HG02973 (cell line): ENCODE data around the gene ARPC3.
"Not testable (repeated sequence)": the region's sequence is repeated elsewhere in the genome, so short reads cannot be mapped to it uniquely, and the experiment has no call there.

ENCODE experiments used
- ATAC-seq: cut with Tn5 transposase; IDR thresholded peaks from one replicate; pipeline ENCODE4 v1.9.1; 2021; ENCODE audit warnings: moderate library complexity; ENCODE audit not compliant: unreplicated experiment

Gene ARPC3

DNA sequence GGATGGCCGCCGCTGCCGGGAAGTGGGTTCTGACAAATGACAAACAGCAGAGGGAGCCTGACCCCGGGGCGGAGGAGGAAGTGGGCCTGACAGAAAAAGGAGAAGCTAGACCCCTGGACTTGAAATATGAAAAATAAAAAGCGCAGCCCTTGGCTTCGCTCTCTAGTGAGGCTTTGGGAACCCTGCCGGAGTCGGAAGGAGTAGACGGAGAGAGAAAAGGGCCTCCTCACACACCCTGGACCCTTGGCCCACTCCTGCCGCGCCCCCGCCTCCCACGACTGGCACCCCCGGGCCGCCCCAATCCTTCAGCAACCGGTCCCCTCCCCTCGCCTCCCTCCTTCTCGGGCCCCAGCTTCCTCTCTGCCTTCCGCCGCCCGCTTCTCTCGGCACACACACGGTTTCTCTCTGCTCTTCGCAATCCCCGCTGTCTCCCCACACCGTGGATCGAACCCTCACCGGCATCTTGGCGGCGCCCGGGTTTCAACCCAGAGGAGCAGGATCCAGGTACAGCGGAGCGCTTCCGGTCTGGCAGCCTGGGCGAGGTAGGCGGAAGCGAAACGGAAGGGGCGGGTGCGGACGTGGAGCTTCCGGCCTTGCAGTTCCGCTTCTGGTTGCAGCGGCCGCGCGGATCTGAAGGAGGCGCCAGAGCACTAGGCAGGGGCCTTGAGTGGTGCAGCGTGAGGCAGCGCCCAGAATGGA lies at the start of gene ARPC3:
TSS of gene ARPC3 (minus strand) at position 539 of the 699 bp plus-strand sequence. CDS start at position 462, 77 bp downstream.
- peak; percentile 94 for ATAC-seq

DNA sequence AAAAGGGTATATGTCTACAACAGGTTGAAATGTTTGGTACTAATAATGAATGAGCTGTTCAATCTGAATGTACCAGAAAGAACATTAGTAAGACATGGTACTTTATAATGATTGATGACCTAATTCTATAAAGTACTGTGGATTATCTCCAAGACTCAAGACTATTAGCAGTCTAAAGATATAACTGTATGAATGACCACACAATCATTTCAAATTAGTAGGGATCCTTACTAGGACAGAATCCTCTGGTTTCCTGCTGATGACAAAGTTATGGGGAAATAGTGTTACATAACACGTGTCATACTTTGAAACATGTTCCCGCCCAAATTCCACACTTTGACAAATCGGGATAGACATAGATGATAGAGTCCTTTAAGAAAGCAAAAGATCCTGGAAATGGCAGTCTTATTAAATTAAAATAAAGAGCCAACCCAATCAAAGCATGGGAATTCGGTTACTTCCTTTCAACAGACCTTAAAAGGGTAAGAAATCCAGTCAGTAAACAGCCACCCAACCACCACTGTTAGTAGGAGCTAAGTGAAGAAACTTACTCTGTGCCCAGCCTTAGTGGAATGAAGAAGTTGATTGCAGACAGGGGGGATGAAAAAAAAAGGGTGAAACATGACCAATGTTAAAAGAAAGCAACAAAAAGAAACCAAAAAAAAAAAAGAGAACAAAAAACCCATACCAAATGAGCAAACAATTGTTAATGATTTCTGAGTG lies 49.0 kb upstream of the ARPC3 start:
- ATAC-seq: no peak

DNA sequence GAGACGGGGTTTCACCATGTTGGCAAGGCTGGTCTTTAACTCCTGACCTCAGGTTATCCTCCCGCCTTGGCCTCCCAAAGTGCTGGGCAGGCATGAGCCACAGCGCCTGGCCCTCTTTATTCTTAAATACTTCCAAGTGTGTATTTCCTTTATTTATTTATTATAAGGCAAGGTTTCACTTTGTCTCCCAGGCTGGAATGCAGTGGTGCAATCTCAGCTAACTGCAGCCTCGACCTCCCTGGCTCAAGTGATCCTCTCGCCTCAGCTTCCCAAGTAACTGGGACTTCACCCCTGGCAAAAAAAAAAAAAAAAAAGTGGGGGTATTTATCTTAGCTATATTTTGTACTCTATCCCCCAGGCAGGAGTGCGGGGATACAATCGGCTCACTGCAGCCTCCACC lies 25.3 kb upstream of the ARPC3 start:
- ATAC-seq: no peak

DNA sequence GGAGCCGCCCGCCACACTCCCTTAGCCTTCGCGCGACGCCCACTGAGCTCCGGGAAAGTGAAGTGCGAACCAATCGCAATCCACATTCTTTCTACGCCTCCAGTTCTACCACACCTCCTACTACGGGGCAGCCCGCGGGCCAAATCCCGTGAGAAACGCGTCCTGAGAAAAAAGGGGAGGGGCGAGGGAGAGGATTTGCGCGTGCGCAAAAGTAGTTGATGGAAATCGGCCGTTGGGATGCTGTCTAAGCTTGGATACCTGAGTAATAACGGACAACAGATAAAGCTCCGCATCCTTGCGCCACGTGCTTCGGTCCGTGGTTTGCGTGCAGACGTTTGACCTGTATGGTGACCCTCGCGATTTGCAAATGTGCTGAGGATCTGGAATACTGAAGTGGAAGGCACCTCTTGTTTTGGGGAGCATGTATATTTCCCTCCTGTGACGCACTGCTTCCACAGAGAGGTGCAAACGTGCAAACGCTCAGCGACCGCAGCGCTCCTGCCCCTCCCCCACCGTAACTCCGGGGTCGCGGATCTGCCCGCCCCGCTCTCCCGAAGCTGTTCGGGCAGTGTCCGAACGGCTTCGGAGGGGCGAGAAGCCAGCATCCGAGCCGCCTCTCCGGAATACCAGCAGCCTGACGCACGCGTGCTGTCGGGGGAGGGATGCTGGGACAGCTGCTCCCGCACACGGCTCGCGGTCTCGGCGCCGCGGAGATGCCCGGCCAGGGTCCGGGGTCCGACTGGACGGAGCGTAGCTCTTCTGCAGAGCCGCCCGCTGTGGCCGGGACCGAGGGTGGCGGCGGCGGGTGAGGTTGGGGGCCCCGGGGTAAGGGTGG lies 18.3 kb upstream of the ARPC3 start, which contains the start of the genes FAM216A and GPN3:
TSS of gene FAM216A (plus strand) at position 632 of the 835 bp plus-strand sequence. CDS start at position 663, 31 bp downstream.
TSS of gene GPN3 (minus strand) at position 44 of the 835 bp plus-strand sequence. CDS start 54 bp downstream, outside the sequence.
- ATAC-seq: peak; percentile 69

DNA sequence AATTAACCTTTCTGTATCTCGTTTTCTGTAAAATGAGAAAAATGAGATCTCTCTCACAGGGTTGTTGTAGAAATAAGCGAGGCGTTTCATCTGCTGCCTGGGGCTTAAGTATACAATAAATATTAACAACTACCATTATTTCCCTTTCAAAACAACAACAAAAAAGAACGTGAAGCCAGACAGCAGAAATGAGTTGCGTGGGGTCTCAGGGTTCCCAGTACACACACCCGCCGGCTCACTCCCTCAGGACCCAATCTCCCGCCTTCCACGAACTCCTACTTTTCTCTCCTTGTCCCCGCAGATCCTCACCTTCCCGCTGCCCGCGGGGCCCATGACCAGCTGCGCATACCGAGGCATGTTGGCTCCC lies 17.7 kb upstream of the ARPC3 start:
- ATAC-seq: no peak

DNA sequence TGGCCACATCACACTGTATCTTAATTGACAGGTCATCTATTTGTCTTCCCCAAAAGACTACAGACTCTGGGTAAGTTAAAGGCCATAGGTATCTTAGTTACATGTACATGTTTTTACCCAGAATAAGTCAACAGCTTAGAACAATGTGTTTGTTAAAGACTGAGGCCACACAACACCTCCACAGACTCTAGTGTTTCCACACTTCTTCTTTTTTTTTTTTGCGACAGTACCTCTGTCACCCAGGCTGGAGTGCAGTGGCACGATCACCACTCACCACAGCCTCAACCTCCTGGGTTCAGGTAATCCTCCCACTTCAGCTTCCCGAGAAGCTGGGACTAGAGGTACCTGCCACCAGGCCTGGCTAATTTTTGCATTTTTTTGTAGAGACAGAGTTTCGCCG lies 16.7 kb upstream of the ARPC3 start:
- ATAC-seq: no peak

DNA sequence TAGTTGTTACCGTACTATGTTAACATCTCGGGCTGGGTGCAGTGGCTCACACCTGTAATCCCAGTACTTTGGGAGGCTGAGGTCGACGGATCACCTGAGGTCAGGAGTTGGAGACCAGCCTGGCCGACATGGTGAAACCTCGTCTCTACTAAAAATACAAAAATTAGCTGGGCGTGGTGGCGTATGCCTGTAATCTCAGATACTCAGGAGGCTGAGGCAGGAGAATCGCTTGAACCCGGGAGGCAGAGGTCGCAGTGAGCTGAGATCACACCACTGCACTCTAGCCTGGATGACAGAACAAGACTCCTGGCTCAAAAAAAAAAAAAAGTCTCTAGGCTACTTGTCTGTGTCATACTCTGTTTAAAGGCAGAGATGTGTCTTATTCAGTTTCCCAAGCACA lies 15.6 kb upstream of the ARPC3 start:
- not testable (repeated sequence) for ATAC-seq

DNA sequence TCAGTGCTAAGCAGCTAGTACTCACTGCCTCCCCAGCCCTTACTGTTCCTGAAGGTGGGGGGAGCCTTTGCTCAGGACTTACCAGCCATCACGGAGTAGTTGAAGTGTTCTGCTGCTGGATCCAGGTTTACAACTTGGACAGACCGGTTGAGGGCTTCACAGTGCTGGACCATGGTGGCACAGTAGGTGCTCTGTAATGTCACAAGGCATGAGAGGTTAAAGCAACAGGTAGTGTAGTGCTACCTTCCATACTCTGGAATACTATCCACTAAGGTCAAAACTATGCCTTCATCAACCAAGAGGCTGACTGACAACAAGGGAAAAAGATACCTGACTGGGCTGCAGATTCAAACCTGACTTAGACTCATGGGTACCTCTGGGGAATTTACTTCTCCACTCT lies 14.9 kb upstream of the ARPC3 start:
- no peak for ATAC-seq

DNA sequence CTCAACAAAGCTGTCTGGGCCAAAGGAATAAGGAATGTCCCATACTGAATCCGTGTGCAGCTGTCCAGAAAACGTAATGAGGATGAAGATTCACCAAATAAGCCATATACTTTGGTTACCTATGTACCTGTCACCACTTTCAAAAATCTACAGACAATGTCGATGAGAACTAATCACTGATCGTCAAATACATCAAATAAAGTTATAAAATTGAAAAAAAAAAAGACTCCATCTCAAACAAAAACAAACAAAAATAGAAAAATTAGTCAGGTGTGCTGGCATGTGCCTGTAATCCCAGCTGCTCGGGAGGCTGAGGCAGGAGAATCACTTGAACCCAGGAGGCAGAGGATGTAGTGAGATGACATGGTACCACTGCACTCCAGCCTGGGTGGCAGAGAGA lies 11.1 kb upstream of the ARPC3 start:
- ATAC-seq: not testable (repeated sequence)

DNA sequence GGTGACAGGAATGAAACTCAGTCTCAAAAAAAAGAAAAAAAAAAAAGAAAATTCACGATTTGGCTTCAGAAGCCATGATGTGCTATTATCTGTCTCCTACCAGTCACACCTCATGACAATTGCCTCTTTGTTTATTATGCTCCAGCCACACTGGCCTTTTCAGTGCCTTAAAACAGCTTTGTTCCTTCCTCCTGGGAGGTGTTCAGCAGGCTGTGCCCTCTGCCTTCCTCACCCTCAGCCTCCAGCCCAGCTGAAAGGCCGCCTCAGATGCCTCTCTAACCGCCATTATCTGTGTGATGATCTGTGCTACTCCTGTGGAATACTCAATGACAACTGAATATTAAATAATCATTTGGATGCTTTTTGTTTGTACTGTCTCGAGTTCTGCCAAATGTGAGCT lies 8.6 kb upstream of the ARPC3 start:
- no peak for ATAC-seq

DNA sequence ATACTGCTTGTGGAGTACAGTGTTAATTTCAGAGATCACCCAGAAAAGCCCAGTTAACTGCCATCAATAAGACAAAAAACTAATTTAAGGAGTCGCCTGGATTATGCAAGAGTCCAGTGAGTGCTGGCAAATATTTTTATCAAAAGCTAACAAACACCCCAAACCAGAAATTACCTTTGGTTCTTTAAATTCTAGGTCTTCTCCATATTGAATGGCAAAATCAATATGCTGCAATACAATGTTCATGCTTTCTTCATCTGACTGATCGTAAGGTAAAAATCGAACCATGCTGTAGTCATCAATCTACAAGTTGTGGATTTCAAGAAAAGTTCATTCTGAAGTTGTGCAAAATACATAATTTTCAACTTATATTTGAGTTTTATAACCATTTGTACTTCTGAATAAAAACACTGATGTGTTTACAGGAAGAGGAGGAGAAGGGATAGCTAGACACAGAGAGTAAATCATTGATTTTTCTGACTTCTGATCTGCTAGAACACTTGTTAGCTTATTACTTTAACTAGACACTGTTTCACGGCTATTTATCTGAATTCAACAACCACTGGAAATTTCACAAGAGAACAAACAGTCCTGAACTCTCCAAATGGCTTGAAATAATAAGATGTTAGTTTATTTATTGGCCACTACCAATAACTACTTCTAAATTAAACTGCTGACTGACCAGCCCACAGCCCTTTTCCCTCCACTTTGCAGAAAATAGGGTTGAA lies 3.6 kb upstream of the ARPC3 start:
- no peak for ATAC-seq

DNA sequence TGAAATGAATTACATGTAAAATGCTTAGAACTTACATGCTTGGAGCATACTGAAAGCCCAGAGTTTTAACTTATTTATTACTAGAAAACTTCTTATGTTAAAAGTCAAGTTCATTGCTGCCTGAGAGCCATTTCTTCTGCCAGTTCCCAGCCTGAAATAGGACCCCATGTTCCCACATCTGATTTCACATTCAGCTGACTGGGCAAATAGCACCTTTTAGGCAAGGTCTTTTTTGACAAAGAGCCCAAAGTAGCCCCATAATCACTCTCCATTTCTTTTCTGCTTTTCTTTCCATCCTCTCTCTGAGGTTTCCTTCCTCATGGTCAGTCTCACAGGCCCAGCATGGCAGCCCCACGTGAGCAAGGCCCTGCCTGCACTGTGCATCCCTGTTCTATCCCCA lies 1.1 kb upstream of the ARPC3 start:
- ATAC-seq: no peak

DNA sequence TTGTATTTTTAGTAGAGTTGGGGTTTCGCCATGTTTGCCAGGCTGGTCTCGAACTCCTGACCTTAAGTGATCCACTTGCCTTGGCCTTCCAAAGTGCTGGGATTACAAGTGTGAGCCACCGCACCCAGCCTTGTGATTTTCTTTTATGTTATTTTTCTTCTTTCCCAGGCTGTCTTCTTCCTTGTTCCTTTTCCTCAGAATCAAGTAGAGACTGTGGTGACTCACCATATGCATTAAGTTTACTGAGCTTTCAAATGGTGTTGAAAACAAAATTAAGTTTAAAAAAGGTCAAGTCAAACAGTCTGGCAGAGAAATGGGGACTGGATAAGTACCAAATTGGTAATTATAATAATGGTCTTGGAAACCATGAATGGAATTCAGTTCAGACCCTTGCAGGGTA lies 5.7 kb downstream of the ARPC3 start:
- ATAC-seq: no peak

DNA sequence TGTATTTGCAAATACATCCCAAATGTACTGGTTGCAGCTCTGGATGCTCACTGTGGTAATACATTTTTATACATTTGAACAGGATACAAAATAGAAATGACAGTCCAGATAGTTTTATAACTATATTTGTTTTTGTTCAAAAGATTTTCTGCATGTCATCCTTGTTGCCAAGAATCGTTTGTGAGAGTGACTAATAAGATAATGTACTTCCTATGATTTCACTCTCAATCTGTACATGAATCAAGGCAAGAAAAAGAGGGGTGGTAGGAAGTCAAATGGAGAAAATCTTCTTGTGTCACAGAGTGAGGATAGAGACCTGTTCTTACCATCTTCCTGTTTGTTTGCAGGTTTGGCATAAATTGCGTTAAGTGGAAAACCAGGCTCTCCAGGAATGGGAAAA lies 13.9 kb downstream of the ARPC3 start:
- no peak for ATAC-seq

DNA sequence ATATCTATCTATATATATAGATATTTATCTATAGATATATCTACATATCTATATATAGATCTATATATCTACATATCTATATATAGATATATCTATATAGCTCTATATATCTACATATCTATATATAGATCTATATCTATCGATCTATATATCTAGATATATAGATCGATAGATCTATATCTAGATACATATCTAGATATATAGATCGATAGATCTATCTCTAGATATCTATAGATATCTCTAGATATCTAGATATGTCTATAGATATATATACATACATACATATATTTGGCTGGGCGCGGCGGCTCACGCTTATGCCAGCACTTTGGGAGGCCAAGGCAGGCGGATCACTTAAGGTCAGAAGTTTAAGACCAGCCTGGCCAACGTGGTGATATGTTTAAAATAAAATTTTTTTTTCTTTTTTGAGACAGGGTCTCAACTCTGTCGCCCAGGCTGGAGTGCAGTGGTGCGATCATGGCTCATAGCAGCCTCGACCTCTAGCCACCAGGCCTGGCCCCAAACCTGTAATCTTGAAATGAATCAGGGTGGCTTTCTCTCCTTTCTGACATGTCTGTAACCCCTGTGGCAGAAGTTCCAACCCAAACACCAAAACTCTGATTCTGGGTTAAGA lies 18.1 kb downstream of the ARPC3 start:
- ATAC-seq: no peak

DNA sequence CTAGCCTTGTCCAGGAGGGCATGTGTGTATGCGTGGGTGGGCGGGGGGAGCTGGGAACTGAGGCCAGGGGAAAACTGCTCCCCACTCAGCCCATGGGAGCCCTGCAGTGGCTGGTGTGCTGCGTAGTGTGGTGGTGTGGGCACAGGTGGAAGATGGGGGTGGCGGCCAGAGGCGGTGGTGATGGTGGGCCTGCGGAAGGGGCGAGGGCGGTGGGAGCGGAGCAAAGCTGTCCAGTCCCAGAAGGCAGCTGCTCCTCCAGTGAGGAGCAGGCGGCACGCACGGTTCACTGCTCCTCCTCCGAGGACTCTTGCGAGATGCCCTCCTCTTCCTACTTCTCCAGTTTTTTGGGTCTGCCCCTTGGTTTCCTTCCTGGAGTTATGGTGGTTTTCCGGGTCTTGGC lies 20.5 kb downstream of the ARPC3 start:
- ATAC-seq: not testable (repeated sequence)

DNA sequence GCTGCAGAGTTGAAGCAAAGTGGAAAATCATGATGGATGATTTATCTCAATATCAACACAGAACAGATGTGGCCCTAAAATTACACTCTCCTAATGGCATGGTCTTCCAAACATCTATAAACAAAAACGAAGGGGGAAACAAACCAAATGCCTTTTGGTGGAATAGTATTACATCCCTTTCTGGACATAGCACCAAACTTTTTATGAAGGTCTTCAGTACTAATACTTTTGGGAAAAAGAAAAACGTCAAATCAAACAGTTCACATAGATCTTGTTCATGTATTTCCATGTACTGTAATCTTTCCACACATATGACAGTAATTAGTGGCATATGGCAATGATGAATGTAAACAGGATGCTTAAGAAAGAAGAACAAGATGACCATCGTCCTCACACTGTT lies 23.7 kb downstream of the ARPC3 start:
- ATAC-seq: no peak

DNA sequence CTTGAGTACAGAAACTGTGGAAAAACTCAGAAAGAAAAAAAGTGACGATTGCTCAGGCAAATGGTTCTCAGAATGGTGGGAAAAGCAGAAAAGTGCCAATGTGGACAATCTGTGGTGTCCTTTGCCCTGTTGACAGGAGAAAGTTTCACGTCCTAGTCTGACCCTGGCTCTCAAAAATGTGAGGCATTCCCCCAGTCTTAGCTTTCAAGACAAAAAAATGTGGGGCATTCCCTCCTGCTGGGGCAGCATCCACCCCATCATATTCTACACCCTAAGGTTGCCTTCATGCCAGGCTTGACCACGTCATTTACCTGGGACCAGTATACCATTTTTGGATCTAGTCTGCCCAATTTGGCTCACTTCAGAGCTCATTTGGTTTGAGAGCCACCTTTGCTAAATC lies 25.9 kb downstream of the ARPC3 start:
- no peak for ATAC-seq

DNA sequence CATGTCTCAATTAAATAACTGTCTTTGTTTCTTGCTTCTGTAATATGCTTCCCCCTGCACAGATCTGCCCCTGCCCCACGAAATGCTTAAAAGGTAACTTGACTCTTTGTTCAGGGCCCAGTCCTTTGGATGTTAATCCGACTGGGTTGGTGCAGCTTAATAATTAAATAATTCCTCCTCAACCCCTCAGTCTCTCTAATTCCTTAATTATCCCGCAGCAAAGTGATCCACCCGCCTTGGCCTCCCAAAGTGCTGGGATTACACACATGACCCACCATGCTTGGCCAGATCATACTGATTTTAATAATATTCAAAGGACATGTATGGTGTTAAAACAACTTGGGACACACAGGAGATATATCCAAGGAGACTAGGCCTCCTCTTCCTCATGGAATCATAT lies 28.4 kb downstream of the ARPC3 start:
- no peak for ATAC-seq

DNA sequence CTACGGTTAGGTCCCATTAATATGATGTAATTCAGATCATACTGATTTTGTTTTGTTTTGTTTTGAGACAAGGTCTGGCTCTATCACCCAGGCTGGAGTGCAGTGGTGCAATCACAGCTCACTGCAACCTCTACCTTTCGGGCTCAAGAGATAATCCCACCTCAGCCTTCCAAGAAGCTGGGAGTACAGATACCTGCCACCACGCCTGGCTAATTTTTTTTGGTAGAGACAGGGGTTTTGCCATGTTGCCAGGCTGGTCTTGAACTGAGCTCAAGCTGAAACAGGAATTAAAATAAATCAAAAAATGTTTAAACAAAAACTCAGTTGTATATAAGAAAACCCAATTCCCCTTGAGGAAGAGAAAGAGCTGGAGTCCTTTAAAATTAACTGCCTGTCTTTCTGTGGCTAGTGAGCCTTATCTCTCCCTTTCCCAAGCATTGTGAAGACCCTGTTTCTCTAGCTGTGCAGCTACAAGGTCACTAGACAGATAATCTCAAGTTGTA lies 28.9 kb downstream of the ARPC3 start:
- ATAC-seq: no peak
